Lung (tissue), 12 donors: ENCODE measurements around the gene ENOPH1. TPM values are rescaled to one million over a fixed set of nuclear protein-coding genes. Genes with fewer than 3 reads are reported as not detected.

Source experiments
- ATAC-seq: fragments of 200-7000 bp; cut with Tn5 transposase; one replicate; pipeline ENCODE4 v1.9.1; 2020; ENCODE audit warnings: moderate number of reproducible peaks; ENCODE audit not compliant: insufficient read depth, low FRiP score
- DNase-seq, 3 donors: peaks; one replicate each; pipeline ENCODE4 v3.0.0-alpha.2; 2013 to 2017
- H3K27ac ChIP-seq, 2 donors: one replicate each; pipeline ENCODE4 v1.5.1; 2013; ENCODE audit warnings: mild to moderate bottlenecking in 2 of 2, moderate library complexity in 2 of 2, control low read depth in 1 of 2, inconsistent platforms in 1 of 2, low read depth in 1 of 2, low read length in 1 of 2
- H3K27me3 ChIP-seq, 3 donors: one replicate each; pipeline ENCODE4 v1.5.1; 2013; ENCODE audit warnings: low read length in 2 of 3; ENCODE audit not compliant: control insufficient read depth in 3 of 3, insufficient read depth in 3 of 3
- H3K36me3 ChIP-seq, 4 donors: one replicate each; pipeline ENCODE4 v1.5.1; 2013; ENCODE audit warnings: low read length in 4 of 4, mild to moderate bottlenecking in 1 of 4, moderate library complexity in 1 of 4; ENCODE audit not compliant: control insufficient read depth in 4 of 4, insufficient read depth in 4 of 4
- H3K4me1 ChIP-seq, 5 donors: one replicate each; pipeline ENCODE4 v1.5.1; 2013; ENCODE audit warnings: low read length in 5 of 5, mild to moderate bottlenecking in 2 of 5, moderate library complexity in 1 of 5; ENCODE audit not compliant: control insufficient read depth in 5 of 5, insufficient read depth in 5 of 5
- H3K4me3 ChIP-seq: one replicate; pipeline ENCODE4 v1.5.1; 2013; ENCODE audit warnings: mild to moderate bottlenecking, control low read depth, moderate library complexity
- H3K9ac ChIP-seq, 2 donors: one replicate each; pipeline ENCODE4 v1.5.1; 2013; ENCODE audit warnings: low read length in 2 of 2, control low read depth in 1 of 2; ENCODE audit not compliant: insufficient read depth in 1 of 2
- H3K9me3 ChIP-seq, 4 donors: one replicate each; pipeline ENCODE4 v1.5.1; 2013; ENCODE audit warnings: low read length in 3 of 4, mild to moderate bottlenecking in 1 of 4, moderate library complexity in 1 of 4; ENCODE audit not compliant: control insufficient read depth in 4 of 4, insufficient read depth in 3 of 4
- CTCF ChIP-seq: IDR thresholded peaks from 2 replicates; pipeline ENCODE4 v1.5.1; 2012; ENCODE audit warnings: mild to moderate bottlenecking; ENCODE audit errors: control extremely low read depth, extremely low read depth
- WGBS, 2 donors: extraction: QIAGEN DNeasy Blood & Tissue Kit; methylation state at CpG; one replicate each; pipeline ENCODE4 v1.1.7; 2013; 5-methylcytosine and 5-hydroxymethylcytosine counted together
- polyA plus RNA-seq, 2 donors: library from polyadenylated mRNA; stranded (reverse); fragments of 200-250 nt; gene quantifications; one replicate each; pipeline ENCODE4 v1.2.1, GENCODE V29; 2013
- total RNA-seq, 2 donors: library from RNA; depleted of rRNA in 1 of 2; stranded (reverse); fragments of >200 nt in 1 of 2; gene quantifications; one replicate each; pipeline ENCODE4 v1.2.1, GENCODE V29; 2014 to 2021
- donor health status: control.
- donor health status: control.
- donor health status: Bipolar disorder and iron deficiency.
- donor health status: healthy.
- donor health status: DM: yes; HTN: yes; CAD: no.

ENOPH1 gene
- total and polyA plus RNA-seq, 4 donors = 28.5 to 45.3 (median 34.0) TPM

GRCh38 chr4:82491251-82491960 lies 61.0 kb downstream of the ENOPH1 start:
- Histone ChIP-seq H3K27ac (no peak overlapping the region), H3K4me3 (no peak overlapping the region), H3K9me3 (no peaks in the 10 kb centered on the region), H3K9ac (no peak overlapping the region), H3K27me3 (no peaks in the 10 kb centered on the region), H3K36me3 (peaks cover 0 to 3% (median 2%) of the 10 kb centered on the region in 4 donors), H3K4me1 (no peaks in the 10 kb centered on the region)
- ATAC-seq (no peak), DNase-seq (peak in 1 of 3 donors; percentile 11)
- TF ChIP-seq CTCF = no peak
- WGBS, 2 donors = 75 to 86% methylated on average over 10 of the region's 10 CpGs

- DNase-seq (no peak), ATAC-seq (no peak)
- no peak overlapping the region for H3K27ac ChIP-seq
- H3K9ac ChIP-seq = no peak overlapping the region
- H3K4me1 ChIP-seq = no peaks in the 10 kb centered on the region
- no peak for TF ChIP-seq CTCF
- H3K27me3 ChIP-seq = no peaks in the 10 kb centered on the region
- no peaks in the 10 kb centered on the region for H3K9me3 ChIP-seq
- 75 to 81% methylated on average over 2 of the region's 2 CpGs for WGBS, 2 donors
- peaks cover 0 to 3% (median 3%) of the 10 kb centered on the region in 4 donors for H3K36me3 ChIP-seq
- H3K4me3 ChIP-seq = no peak overlapping the region
Measured at GRCh38 chr4:82493721-82494425, 63.5 kb downstream of the ENOPH1 start.

GRCh38 chr4:82495666-82496065 lies 65.3 kb downstream of the ENOPH1 start:
- no peak for TF ChIP-seq CTCF
- Histone ChIP-seq H3K4me3 (no peak overlapping the region), H3K27me3 (no peaks in the 10 kb centered on the region), H3K9ac (no peak overlapping the region), H3K36me3 (peaks cover 0 to 3% (median 1%) of the 10 kb centered on the region in 4 donors), H3K4me1 (peaks cover 0 to 8% (median 0%) of the 10 kb centered on the region in 5 donors), H3K9me3 (no peaks in the 10 kb centered on the region), H3K27ac (no peak overlapping the region)
- no peak for DNase-seq
- no peak for ATAC-seq
- WGBS, 2 donors = 95 to 96% methylated on average over 4 of the region's 4 CpGs
